ENCODE measurements around the gene ANAPC4. TPM values are rescaled to one million over a fixed set of nuclear protein-coding genes. Genes with fewer than 3 reads are reported as not detected.

The ANAPC4 gene
- total and polyA plus RNA-seq, 2 of the 13 experiments (the other 11 are each of a cell fraction or from before 2014, with no cell fraction given) = 14.5 to 30.2 TPM

DNA sequence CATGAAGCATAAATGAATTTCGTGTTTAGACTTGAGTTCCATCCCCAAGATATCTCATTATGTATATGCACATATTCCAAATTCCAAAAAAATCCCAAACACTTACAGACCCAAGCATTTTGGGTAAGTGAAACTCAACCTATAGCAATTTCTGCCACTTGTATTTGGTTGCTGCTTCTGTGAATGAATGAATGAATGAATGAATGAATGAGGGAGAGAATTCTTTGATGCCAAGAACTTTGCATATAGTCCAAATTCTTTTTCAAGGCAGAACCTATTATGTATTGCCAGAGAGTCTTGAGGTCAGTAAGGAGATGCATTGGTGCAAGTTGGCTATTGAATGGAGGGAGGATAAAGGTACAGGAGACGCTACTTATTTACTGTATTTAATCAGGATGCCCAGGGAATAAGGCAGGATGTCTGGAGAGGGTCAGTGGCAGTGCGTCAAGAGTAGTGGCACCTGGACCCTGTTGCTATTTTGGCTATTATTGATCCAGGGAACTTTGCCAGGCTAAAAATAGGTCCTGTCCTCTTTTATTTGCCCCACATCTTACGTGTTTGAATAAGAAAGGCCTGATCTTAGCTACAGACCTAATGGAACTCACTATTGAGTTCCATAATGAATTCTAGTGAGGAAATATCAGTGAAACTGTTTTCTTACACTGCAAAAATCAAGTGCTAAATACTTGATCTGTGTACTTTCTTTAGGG lies 33.9 kb downstream of the ANAPC4 start (continued):
- TF ChIP-seq, protein P1, sequence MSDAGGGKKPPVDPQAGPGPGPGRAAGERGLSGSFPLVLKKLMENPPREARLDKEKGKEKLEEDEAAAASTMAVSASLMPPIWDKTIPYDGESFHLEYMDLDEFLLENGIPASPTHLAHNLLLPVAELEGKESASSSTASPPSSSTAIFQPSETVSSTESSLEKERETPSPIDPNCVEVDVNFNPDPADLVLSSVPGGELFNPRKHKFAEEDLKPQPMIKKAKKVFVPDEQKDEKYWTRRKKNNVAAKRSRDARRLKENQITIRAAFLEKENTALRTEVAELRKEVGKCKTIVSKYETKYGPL (CRISPR knock-in tag; IDR thresholded peaks at IDR 0.05) = no peak
- TF ChIP-seq ARID5B (CRISPR knock-in tag; IDR thresholded peaks at IDR 0.05) = no peak
- TF ChIP-seq, protein P2, sequence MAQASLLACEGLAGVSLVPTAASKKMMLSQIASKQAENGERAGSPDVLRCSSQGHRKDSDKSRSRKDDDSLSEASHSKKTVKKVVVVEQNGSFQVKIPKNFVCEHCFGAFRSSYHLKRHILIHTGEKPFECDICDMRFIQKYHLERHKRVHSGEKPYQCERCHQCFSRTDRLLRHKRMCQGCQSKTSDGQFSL (CRISPR knock-in tag; IDR thresholded peaks at IDR 0.05) = no peak
- TF ChIP-seq ZMAT3 (CRISPR knock-in tag; conservative IDR thresholded peaks at IDR 0.05) = no peak
- TF ChIP-seq RCOR2 (CRISPR knock-in tag; IDR thresholded peaks at IDR 0.05) = no peak

- FAIRE-seq = no peak
- CTCF ChIA-PET (ENCODE audit: low intra/inter-chr PET ratio, low total read pairs) = no interaction called here
- TF ChIP-seq KDM5A (IDR thresholded peaks at IDR 0.05; ENCODE audit: borderline replicate concordance, low read length) = no peak
- TF ChIP-seq, protein P3, sequence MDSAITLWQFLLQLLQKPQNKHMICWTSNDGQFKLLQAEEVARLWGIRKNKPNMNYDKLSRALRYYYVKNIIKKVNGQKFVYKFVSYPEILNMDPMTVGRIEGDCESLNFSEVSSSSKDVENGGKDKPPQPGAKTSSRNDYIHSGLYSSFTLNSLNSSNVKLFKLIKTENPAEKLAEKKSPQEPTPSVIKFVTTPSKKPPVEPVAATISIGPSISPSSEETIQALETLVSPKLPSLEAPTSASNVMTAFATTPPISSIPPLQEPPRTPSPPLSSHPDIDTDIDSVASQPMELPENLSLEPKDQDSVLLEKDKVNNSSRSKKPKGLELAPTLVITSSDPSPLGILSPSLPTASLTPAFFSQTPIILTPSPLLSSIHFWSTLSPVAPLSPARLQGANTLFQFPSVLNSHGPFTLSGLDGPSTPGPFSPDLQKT (CRISPR knock-in tag; IDR thresholded peaks at IDR 0.05; ENCODE audit: borderline replicate concordance) = no peak
- TF ChIP-seq KLF12 (CRISPR knock-in tag; IDR thresholded peaks at IDR 0.05; ENCODE audit: borderline replicate concordance) = no peak
- no peak for TF ChIP-seq ZNF777 (CRISPR knock-in tag; IDR thresholded peaks at IDR 0.05)
- no peak for TF ChIP-seq ZMAT3 (CRISPR knock-in tag; conservative IDR thresholded peaks at IDR 0.05)
- no peak for TF ChIP-seq NR2C2 (CRISPR knock-in tag; IDR thresholded peaks at IDR 0.05; ENCODE audit: borderline replicate concordance)
- TF ChIP-seq NFE2L2 (IDR thresholded peaks at IDR 0.05; ENCODE audit: low read length) = no peak
- no peak for TF ChIP-seq ZNF776 (CRISPR knock-in tag; IDR thresholded peaks at IDR 0.05)
- TF ChIP-seq HNF4A (CRISPR knock-in tag; IDR thresholded peaks at IDR 0.05) = no peak
- TF ChIP-seq NCOR1 (IDR thresholded peaks at IDR 0.05; ENCODE audit: borderline replicate concordance, low read length) = no peak
- no peak for TF ChIP-seq JARID2 (CRISPR knock-in tag; IDR thresholded peaks at IDR 0.05; ENCODE audit: insufficient replicate concordance)
- no peak for TF ChIP-seq JUN (CRISPR knock-in tag; IDR thresholded peaks at IDR 0.05)
- no peak for TF ChIP-seq SKI (IDR thresholded peaks at IDR 0.05; ENCODE audit: partially characterized antibody)
Observed at GRCh38 chr4:25413261-25413660, 36.2 kb downstream of the ANAPC4 start.

More at GRCh38 chr4:25413261-25413660, 36.2 kb downstream of the ANAPC4 start:
- no peaks in the 10 kb centered on the region for H3K9me3 ChIP-seq (ENCODE audit: low read length)
- no peak overlapping the region for H2AFZ ChIP-seq (ENCODE audit: low read length)
- no TSS peak for BruUV-seq (replicated peaks)
- 90% methylated on average over 3 of the region's 3 CpGs for WGBS (ENCODE audit: low lambda C conversion rate)
- peaks cover 10 to 64% of the 10 kb centered on the region in 2 experiments for H3K36me3 ChIP-seq (replicated peaks in 1 of 2; ENCODE audit: control insufficient read depth in 1 of 2, insufficient read depth in 2 of 2, low read length in 2 of 2)
- H3K4me2 ChIP-seq (ENCODE audit: low read depth, low read length) = no peak overlapping the region
- no peaks in the 10 kb centered on the region for H3K27me3 ChIP-seq (ENCODE audit: control insufficient read depth in 1 of 2, insufficient read depth in 2 of 2, low read length in 2 of 2)
- H3K4me3 ChIP-seq (replicated peaks in 1 of 3; ENCODE audit: insufficient read depth in 1 of 3, low read depth in 2 of 3, low read length in 3 of 3) = no peak overlapping the region
- in situ Hi-C loops (cut with HindIII; ENCODE audit: extremely low pct_ligation_motif_present, low pct_unique_long_range_greater_than_20kb) = no loop called here
- no peaks in the 10 kb centered on the region for H3K79me2 ChIP-seq (ENCODE audit: insufficient read depth, low read length)
- ATAC-seq (no peak), DNase-seq (ENCODE audit: low spot score) (no peak)
- intact Hi-C loops (cut with micrococcal nuclease; ENCODE audit: unreplicated experiment) = no loop called here
- no peak overlapping the region for H3K27ac ChIP-seq (ENCODE audit: extremely low read length, insufficient read depth, low read length)
- no peak overlapping the region for H3K9ac ChIP-seq (ENCODE audit: insufficient read depth, low read depth, low read length)
- H4K20me1 ChIP-seq (ENCODE audit: insufficient read depth, low read length) = no peaks in the 10 kb centered on the region
- no peaks in the 10 kb centered on the region for H3K4me1 ChIP-seq (ENCODE audit: insufficient read depth, low read length)
- POLR2A ChIA-PET = no interaction called here
